Fibroblast of the aortic adventitia (primary cell): ENCODE measurements around the gene USP48. TPM values are rescaled to one million over a fixed set of nuclear protein-coding genes. Genes with fewer than 3 reads are reported as not detected.

ENCODE experiments used
- DNase-seq: peaks from one replicate; pipeline ENCODE4 v3.0.0-alpha.2; 2010; ENCODE audit warnings: low read depth
- H3K4me3 ChIP-seq: 2 replicates; pipeline ENCODE4 v1.5.1; 2011; ENCODE audit warnings: low read depth, mild to moderate bottlenecking, control low read depth, low read length, moderate library complexity
- CTCF ChIP-seq: IDR thresholded peaks from 2 replicates; pipeline ENCODE4 v1.5.1; 2011; ENCODE audit warnings: mild to moderate bottlenecking, low read length, control low read depth, inconsistent platforms; ENCODE audit not compliant: insufficient read depth
- total RNA-seq: library from RNA; depleted of rRNA; stranded (reverse); fragments of >200 nt; gene quantifications from 2 replicates; pipeline ENCODE4 v1.2.3, GENCODE V29; 2012; ENCODE audit warnings: low replicate concordance

The USP48 gene
- total RNA-seq, 1 donor, result 57.9 TPM

GRCh38 chr1:21756393-21757089, 26.4 kb downstream of the USP48 start:
- no peak overlapping the region for H3K4me3 ChIP-seq
- no peak for DNase-seq
- TF ChIP-seq CTCF, result no peak

- TF ChIP-seq CTCF, result no peak
- no peak overlapping the region for H3K4me3 ChIP-seq
- no peak for DNase-seq
Measured at GRCh38 chr1:21755067-21755466, 27.9 kb downstream of the USP48 start.

- H3K4me3 ChIP-seq, result no peak overlapping the region
- no peak for TF ChIP-seq CTCF
- DNase-seq, result no peak
Measured at GRCh38 chr1:21754583-21754982, 28.4 kb downstream of the USP48 start.

- DNase-seq, result no peak
- H3K4me3 ChIP-seq, result no peak overlapping the region
- TF ChIP-seq CTCF, result no peak
Measured at GRCh38 chr1:21752186-21752585, 30.8 kb downstream of the USP48 start.

- TF ChIP-seq CTCF, result no peak
- DNase-seq, result no peak
- H3K4me3 ChIP-seq, result no peak overlapping the region
Measured at GRCh38 chr1:21751281-21751680, 31.7 kb downstream of the USP48 start.

- no peak for DNase-seq
- no peak overlapping the region for H3K4me3 ChIP-seq
Measured at GRCh38 chr1:21750841-21751240, 32.1 kb downstream of the USP48 start.

More at GRCh38 chr1:21750841-21751240, 32.1 kb downstream of the USP48 start:
- no peak for TF ChIP-seq CTCF
